Smooth muscle cell (in vitro differentiated cells): ENCODE measurements around the gene ZHX3. TPM values are rescaled to one million over a fixed set of nuclear protein-coding genes. Genes with fewer than 3 reads are reported as not detected.

ENCODE experiments used
- DNase-seq: peaks from one replicate; lab custom pipeline; 2025; ENCODE audit not compliant: unreplicated experiment; lab: John Stamatoyannopoulos, UW
- H2AFZ ChIP-seq: fragments of 200-600 bp; sonication (generic); 2 replicates; pipeline ENCODE4 v1.6.0; 2016; ENCODE audit warnings: antibody characterized with exemption, low read depth, mild to moderate bottlenecking
- H3F3A ChIP-seq: fragments of 200-600 bp; sonication (generic); 2 replicates; pipeline ENCODE4 v1.6.0; 2017; ENCODE audit warnings: antibody characterized with exemption, low read depth
- H3K27ac ChIP-seq: fragments of 200-600 bp; sonication (generic); 2 replicates; pipeline ENCODE4 v1.5.1; 2016; ENCODE audit warnings: low read depth, mild to moderate bottlenecking
- H3K27me3 ChIP-seq: fragments of 200-600 bp; sonication (generic); 2 replicates; pipeline ENCODE4 v1.6.1; 2016; ENCODE audit warnings: low read depth, mild to moderate bottlenecking
- H3K36me3 ChIP-seq: fragments of 200-600 bp; sonication (generic); 2 replicates; pipeline ENCODE4 v1.5.1; 2016; ENCODE audit warnings: low read depth
- H3K4me1 ChIP-seq: fragments of 200-600 bp; sonication (generic); 2 replicates; pipeline ENCODE4 v1.5.1; 2016; ENCODE audit warnings: low read depth
- H3K4me2 ChIP-seq: fragments of 200-600 bp; sonication (generic); 2 replicates; pipeline ENCODE4 v1.6.0; 2016; ENCODE audit warnings: mild to moderate bottlenecking
- H3K4me3 ChIP-seq: fragments of 200-600 bp; sonication (generic); 2 replicates; pipeline ENCODE4 v1.5.1; 2016; ENCODE audit warnings: mild to moderate bottlenecking
- H3K79me2 ChIP-seq: fragments of 200-600 bp; sonication (generic); 2 replicates; pipeline ENCODE4 v1.6.0; 2016; ENCODE audit warnings: low read depth, mild to moderate bottlenecking
- H3K9ac ChIP-seq: fragments of 200-600 bp; sonication (generic); 2 replicates; pipeline ENCODE4 v1.6.0; 2016; ENCODE audit warnings: low read depth
- H3K9me3 ChIP-seq: fragments of 200-600 bp; sonication (generic); replicated peaks from 2 replicates; pipeline ENCODE4 v1.5.1; 2016; ENCODE audit warnings: low read depth
- H4K20me1 ChIP-seq: fragments of 200-600 bp; sonication (generic); 2 replicates; pipeline ENCODE4 v1.6.0; 2016; ENCODE audit warnings: low read depth
- CTCF ChIP-seq: fragments of 200-600 bp; sonication (generic); IDR thresholded peaks from 2 replicates; pipeline ENCODE4 v1.5.1; 2017; ENCODE audit warnings: borderline replicate concordance, mild to moderate bottlenecking, antibody characterized with exemption; ENCODE audit not compliant: insufficient read depth, poor library complexity, severe bottlenecking
- WGBS: methylation state at CpG from one replicate; pipeline ENCODE4 v1.1.7; 2016; ENCODE audit warnings: low lambda C conversion rate; 5-methylcytosine and 5-hydroxymethylcytosine counted together
- polyA plus RNA-seq: library from polyadenylated mRNA; unstranded; fragments of >200 nt; fragmentation: Nextera tagmentation; extraction: Ambion mirVana; gene quantifications from 2 replicates; pipeline ENCODE4 v1.2.1, GENCODE V29; 2016
- total RNA-seq: library from RNA; depleted of rRNA; stranded (reverse); fragments of >200 nt; gene quantifications from 2 replicates; pipeline ENCODE4 v1.2.3, GENCODE V29; 2014

The ZHX3 gene
- total and polyA plus RNA-seq, 2 experiments from 2014 or later = 10.1 to 17.1 TPM

GRCh38 chr20:41217422-41217821 lies 100.1 kb downstream of the ZHX3 start:
- DNase-seq = no peak
- Histone ChIP-seq H3K79me2 (no peaks in the 10 kb centered on the region), H3K36me3 (no peaks in the 10 kb centered on the region), H2AFZ (no peak overlapping the region), H3K27ac (no peak overlapping the region), H3K4me1 (peaks cover 4% of the 10 kb centered on the region), H3K4me3 (no peak overlapping the region), H3K9ac (no peak overlapping the region), H4K20me1 (peaks cover 17% of the 10 kb centered on the region), H3K27me3 (no peaks in the 10 kb centered on the region), H3K9me3 (no peaks in the 10 kb centered on the region), H3F3A (no peaks in the 10 kb centered on the region), H3K4me2 (no peak overlapping the region)
- 89% methylated on average over 5 of the region's 5 CpGs for WGBS
- no peak for TF ChIP-seq CTCF

GRCh38 chr20:41214666-41215065 lies 102.9 kb downstream of the ZHX3 start:
- no peak for TF ChIP-seq CTCF
- H3K27ac ChIP-seq = no peak overlapping the region
- H3K4me2 ChIP-seq = no peak overlapping the region
- H3K79me2 ChIP-seq = no peaks in the 10 kb centered on the region
- no peaks in the 10 kb centered on the region for H3K9me3 ChIP-seq
- no peak overlapping the region for H3K4me3 ChIP-seq
- WGBS = 92% methylated on average over 3 of the region's 3 CpGs
- no peak for DNase-seq
- H3K9ac ChIP-seq = no peak overlapping the region
- H3K27me3 ChIP-seq = no peaks in the 10 kb centered on the region
- peaks cover 20% of the 10 kb centered on the region for H4K20me1 ChIP-seq
- H2AFZ ChIP-seq = no peak overlapping the region
- H3F3A ChIP-seq = no peaks in the 10 kb centered on the region
- no peaks in the 10 kb centered on the region for H3K36me3 ChIP-seq
- no peaks in the 10 kb centered on the region for H3K4me1 ChIP-seq

GRCh38 chr20:41214202-41214601 lies 103.3 kb downstream of the ZHX3 start:
- Histone ChIP-seq H2AFZ (no peak overlapping the region), H3K36me3 (no peaks in the 10 kb centered on the region), H3K4me2 (no peak overlapping the region), H4K20me1 (peaks cover 20% of the 10 kb centered on the region), H3F3A (no peaks in the 10 kb centered on the region), H3K27me3 (no peaks in the 10 kb centered on the region), H3K4me1 (no peaks in the 10 kb centered on the region), H3K79me2 (no peaks in the 10 kb centered on the region), H3K4me3 (no peak overlapping the region), H3K9me3 (no peaks in the 10 kb centered on the region), H3K9ac (no peak overlapping the region), H3K27ac (no peak overlapping the region)
- no peak for DNase-seq
- TF ChIP-seq CTCF = no peak
- 99% methylated on average over 3 of the region's 3 CpGs for WGBS

GRCh38 chr20:41213150-41213820 lies 104.2 kb downstream of the ZHX3 start:
- TF ChIP-seq CTCF = no peak
- Histone ChIP-seq H3K4me3 (no peak overlapping the region), H3K9me3 (no peaks in the 10 kb centered on the region), H3F3A (no peaks in the 10 kb centered on the region), H3K9ac (no peak overlapping the region), H3K4me1 (no peaks in the 10 kb centered on the region), H3K79me2 (no peaks in the 10 kb centered on the region), H3K4me2 (peak overlapping the region; percentile 21), H2AFZ (no peak overlapping the region), H3K27me3 (no peaks in the 10 kb centered on the region), H3K27ac (no peak overlapping the region), H3K36me3 (no peaks in the 10 kb centered on the region), H4K20me1 (peaks cover 16% of the 10 kb centered on the region)
- DNase-seq = no peak
- WGBS = 85% methylated on average over 1 of the region's 1 CpG
